Inferior parietal cortex (tissue), 1 donor: ENCODE data around the gene PPP1R16B.

Source experiments
- DNase-seq: peaks from one replicate; pipeline ENCODE4 v3.0.0-alpha.2; 2016; ENCODE audit errors: extremely low spot score

Gene PPP1R16B

GRCh38 chr20:38827770-38828281 lies 22.3 kb downstream of the PPP1R16B start:
- no peak for DNase-seq

- no peak for DNase-seq
These were observed 23.2 kb downstream of the PPP1R16B start for GRCh38 chr20:38828514-38829295.

GRCh38 chr20:38829296-38829875 lies 23.9 kb downstream of the PPP1R16B start:
- no peak for DNase-seq

- DNase-seq = no peak
These were observed 24.9 kb downstream of the PPP1R16B start for GRCh38 chr20:38830356-38830755.

- DNase-seq = no peak
These were observed 25.7 kb downstream of the PPP1R16B start for GRCh38 chr20:38831049-38831691.

- DNase-seq = no peak
These were observed 26.6 kb downstream of the PPP1R16B start for GRCh38 chr20:38831995-38832620.

- no peak for DNase-seq
These were observed 27.8 kb downstream of the PPP1R16B start for GRCh38 chr20:38833154-38833856.

GRCh38 chr20:38833857-38834164 lies 28.3 kb downstream of the PPP1R16B start:
- no peak for DNase-seq

- DNase-seq = no peak
These were observed 29.4 kb downstream of the PPP1R16B start for GRCh38 chr20:38834868-38835267.

- no peak for DNase-seq
These were observed 30.3 kb downstream of the PPP1R16B start for GRCh38 chr20:38835792-38836191.

GRCh38 chr20:38836991-38837390 lies 31.5 kb downstream of the PPP1R16B start:
- DNase-seq = no peak

- DNase-seq = no peak
These were observed 32.8 kb downstream of the PPP1R16B start for GRCh38 chr20:38838326-38838725.

- DNase-seq = no peak
These were observed 34.1 kb downstream of the PPP1R16B start for GRCh38 chr20:38839563-38839962.

- DNase-seq = no peak
These were observed 34.8 kb downstream of the PPP1R16B start for GRCh38 chr20:38840053-38840893.

- DNase-seq = no peak
These were observed 35.5 kb downstream of the PPP1R16B start for GRCh38 chr20:38840894-38841470.

GRCh38 chr20:38841570-38841969 lies 36.1 kb downstream of the PPP1R16B start:
- DNase-seq = no peak

GRCh38 chr20:38842026-38842425 lies 36.5 kb downstream of the PPP1R16B start:
- DNase-seq = no peak

- no peak for DNase-seq
These were observed 37.1 kb downstream of the PPP1R16B start for GRCh38 chr20:38842558-38842981.

- no peak for DNase-seq
These were observed 37.8 kb downstream of the PPP1R16B start for GRCh38 chr20:38843346-38843745.

GRCh38 chr20:38844963-38845362 lies 39.5 kb downstream of the PPP1R16B start:
- DNase-seq = no peak
